Lung microvascular endothelial cell (primary cell): ENCODE data around the gene IMPG1. TPM values are rescaled to one million over a fixed set of nuclear protein-coding genes. Genes with fewer than 3 reads are reported as not detected.
"Not testable (repeated sequence)": the region's sequence is repeated elsewhere in the genome, so short reads cannot be mapped to it uniquely, and the experiment has no call there.

Experiments
- DNase-seq, 2 donors: peaks; one replicate each; pipeline versions ENCODE4 v3.0.0 to v3.0.0-alpha.2; 2010; ENCODE audit warnings: low read depth in 2 of 2
- total RNA-seq: library from RNA; depleted of rRNA; stranded (reverse); fragments of >200 nt; gene quantifications from 2 replicates; pipeline ENCODE4 v1.2.1, GENCODE V29; 2014

The IMPG1 gene
- total RNA-seq, 1 donor from 2014 or later: not detected

GRCh38 chr6:75952128-75952527, 120.3 kb downstream of the IMPG1 start:
- DNase-seq: no peak

GRCh38 chr6:75947935-75948334, 124.5 kb downstream of the IMPG1 start:
- DNase-seq: no peak

DNA sequence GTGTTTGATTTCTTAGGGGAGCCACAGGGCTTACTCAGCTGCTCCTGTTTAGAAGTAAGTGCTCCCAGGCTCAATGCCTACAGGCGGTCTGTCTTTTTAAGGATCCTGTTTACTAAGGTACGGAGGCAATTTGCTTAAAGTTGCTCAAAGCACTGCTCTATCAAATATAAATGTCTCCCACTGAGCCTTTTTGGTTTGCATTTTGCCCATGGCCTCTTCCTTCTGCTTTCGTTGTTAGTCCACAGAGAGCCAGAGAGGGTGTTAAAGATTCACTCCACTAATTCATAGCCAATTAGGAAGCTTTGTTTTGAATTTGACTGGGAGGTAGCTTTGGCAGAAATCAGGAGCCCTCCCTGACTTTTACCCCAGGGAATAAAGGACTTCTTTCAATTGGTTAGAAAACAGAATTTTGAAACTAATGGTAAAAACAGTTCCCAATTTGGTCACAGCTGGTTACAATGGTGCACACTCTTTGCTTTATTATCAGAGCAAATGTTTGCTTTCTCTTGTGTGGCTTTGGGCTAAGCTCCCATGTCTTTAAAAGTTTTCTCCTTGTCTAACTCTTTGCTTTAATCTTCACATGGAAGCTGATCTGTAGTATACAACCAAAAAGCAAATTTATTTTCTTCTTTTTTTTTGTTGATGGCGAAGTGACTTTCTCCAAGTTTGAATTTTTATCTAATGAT, 126.2 kb downstream of the IMPG1 start:
- no peak for DNase-seq

GRCh38 chr6:75943381-75943780, 129.1 kb downstream of the IMPG1 start:
- DNase-seq: no peak

DNA sequence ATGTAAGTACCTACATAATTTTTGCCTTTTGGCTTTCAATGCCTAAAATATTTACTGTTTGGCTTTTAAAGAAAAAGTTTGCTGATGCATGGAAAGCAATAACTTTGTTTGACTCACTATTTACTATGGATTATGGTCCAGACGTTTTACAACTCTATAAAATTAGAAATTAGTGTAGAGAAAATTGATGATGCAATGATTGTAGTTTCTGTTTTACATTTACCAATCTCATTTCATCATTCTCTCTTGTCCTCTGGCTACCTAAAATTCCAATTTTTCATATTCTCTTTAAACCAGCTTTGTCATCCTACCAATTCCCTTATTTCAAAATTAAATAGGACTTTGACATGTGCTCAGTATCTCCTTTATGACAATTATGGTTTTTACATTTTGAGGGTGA, 131.0 kb downstream of the IMPG1 start:
- DNase-seq: no peak

- DNase-seq: no peak
Observed at GRCh38 chr6:75940564-75940963, 131.9 kb downstream of the IMPG1 start.

DNA sequence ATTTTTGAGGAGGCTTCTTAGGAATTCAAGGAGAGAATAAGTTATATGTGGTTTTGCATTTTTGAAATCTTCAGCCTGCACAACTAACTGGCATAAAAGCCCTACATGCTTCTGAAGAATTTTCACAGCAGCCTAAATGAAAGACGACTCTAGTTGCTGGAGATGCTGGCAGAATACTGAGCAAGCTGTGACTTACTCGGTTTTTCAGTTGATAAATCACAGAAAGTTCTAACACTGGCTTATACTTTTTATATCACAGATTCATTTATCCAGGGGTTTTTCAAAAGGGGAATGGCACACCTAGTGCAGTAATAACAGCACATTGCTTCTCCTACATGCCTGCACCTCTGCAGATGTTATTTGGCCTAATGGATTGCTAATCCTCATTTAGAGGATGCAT, 134.6 kb downstream of the IMPG1 start:
- DNase-seq: no peak

GRCh38 chr6:75936682-75937081, 135.8 kb downstream of the IMPG1 start:
- no peak for DNase-seq

- no peak for DNase-seq
Observed at GRCh38 chr6:75935473-75935793, 137.0 kb downstream of the IMPG1 start.

DNA sequence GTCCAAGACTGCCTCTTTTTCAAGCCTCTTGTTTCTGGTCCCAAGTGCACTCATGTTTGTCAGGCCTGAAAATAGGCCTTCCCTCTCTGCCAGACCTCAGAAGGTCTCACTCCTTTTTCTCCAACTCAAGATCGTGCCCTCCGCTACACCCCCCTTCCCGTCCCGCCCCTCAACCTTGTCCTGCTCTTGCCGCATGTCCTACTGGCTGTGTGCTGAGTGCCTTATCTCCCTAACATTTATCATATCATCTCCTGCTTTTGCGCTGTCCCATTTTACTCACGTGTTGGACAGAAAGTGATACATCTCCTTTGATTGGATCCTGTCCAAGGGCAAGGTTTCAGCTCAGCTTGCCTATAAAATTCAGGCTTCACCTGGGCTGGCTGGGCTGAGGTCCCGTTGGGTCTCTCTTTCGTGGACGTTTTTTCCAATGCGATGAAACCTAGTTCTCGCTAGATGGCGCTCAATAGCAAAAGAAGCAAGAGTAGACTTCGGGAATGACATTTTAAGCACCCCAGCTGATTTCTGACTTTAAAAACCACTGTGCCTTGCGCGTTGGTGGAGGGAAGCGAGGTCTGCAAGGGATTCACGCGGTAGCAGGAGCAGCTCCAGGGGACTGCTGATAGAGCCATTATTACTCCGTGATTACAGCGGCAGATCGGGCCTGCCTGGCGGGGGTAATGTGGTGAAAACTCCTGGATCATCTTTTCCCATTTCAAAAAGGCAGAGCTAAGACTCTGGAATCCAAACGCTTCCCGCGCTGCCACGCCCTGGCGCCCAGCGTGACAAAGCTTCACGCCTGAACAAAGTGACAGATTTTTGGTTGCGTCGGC, 137.6 kb downstream of the IMPG1 start:
- DNase-seq: peak; percentile 76 to 79

- DNase-seq: no peak
Observed at GRCh38 chr6:75933387-75933975, 139.0 kb downstream of the IMPG1 start.

DNA sequence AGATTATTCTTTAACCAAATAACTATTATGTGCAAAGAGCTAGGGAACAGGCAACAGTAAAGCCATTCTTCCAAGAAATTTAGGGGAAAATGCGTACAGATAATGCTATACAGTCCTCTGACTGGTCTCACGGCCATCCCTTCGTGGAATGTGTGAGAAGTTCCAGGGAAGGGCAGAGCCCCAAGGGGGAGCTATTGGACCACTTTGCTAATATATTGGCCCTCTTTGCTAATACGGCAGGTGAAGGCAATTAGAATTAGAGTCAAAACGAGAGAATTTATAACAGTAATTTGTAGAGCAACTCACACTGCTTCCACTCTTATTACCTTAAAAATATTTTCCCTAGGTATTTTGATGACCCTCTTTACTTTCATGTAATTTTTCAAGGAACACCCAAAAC, 140.4 kb downstream of the IMPG1 start:
- peak; percentile 15 to 48 for DNase-seq

DNA sequence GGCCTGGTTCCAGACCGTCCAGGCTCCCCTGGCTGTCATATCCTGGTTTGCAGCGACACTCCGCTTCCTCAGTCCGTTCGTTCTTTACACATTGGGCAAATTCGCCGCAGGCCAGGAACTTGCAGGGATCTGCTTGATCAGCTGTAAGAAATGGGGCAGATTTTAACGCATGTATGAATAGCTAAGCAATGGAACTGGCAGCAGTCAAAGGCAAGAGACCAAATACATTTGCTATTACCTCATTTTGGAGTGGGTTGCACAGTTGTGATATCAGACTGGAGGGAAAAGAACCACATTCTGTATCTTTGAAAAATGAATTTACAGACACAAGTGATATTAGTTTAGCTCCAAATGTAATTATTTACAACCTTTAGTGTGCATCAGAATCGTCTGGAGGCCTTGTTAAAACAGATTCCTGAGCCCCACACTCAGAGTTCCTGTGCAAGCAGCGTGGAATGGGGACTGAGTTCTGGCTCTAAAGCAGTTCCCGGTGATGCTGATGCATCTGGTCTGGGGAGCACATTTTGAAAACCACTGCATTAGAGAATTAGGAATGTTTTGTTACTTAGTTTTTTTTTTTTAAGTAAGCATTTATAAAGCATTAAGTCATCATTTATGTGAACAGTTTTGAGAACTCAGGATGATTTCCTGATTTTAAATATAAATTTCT, 141.3 kb downstream of the IMPG1 start:
- DNase-seq: no peak

DNA sequence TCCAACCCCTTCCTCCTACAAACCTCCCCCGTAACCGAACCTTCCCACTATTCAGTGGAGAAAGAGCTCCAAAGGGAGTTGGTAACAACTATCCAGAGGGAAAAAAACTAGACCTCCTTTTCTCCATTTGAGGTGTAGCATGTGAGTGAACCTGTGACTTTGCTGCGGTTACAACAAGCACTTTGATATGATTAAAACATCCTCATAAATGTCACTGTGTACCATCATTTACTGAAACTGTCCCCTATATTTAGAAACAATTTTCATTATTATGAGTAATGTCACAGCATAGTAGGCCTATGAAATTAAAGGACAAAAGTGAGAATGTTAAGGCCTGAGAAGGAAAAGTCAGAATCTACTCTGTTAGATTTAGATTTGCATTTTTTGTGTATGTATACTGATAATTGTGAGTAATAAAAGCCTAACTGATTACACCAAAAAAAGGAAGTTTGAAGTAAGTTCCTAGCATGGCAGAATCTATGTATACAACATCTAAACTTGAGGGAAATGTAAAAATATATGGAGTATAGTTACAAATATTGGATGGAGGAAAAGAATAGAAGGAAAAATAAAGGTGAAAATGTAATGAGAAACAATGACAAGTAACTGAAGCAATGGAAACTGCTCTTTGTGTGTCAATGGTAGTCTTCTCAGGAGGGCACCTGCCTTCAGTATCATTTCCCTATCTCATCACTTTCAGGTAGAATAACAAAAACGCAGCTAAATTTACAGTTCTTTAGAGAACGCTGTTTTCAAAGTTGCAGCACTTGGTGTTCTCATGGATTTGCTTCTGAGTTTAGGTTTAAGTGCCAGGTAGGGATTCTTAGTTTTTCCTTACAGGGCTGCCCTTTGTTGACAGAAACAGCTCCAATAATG, 145.9 kb downstream of the IMPG1 start:
- no peak for DNase-seq

GRCh38 chr6:75922226-75922625, 150.2 kb downstream of the IMPG1 start:
- DNase-seq: peak in 1 of 2 donors; percentile 7

DNA sequence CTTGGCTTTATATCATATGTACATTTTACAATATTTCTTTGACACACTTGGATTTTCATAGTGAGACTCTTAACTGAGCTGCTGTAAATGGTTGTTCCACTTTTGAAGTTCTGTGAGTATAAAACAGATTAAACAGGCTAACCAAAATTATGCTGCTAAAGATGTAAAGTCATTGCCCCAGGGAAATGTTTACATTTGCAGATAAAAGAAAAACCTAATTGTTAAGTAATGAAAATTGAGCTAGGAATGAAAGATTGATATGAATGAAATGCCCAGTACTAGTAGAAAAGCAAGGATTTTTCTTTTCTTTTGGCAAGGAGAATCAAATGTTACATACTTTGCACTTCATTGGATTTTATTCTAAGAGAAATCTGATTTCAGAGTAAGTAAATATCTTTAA, 159.4 kb downstream of the IMPG1 start:
- DNase-seq: no peak

- no peak for DNase-seq
Observed at GRCh38 chr6:75907444-75907843, 165.0 kb downstream of the IMPG1 start.

DNA sequence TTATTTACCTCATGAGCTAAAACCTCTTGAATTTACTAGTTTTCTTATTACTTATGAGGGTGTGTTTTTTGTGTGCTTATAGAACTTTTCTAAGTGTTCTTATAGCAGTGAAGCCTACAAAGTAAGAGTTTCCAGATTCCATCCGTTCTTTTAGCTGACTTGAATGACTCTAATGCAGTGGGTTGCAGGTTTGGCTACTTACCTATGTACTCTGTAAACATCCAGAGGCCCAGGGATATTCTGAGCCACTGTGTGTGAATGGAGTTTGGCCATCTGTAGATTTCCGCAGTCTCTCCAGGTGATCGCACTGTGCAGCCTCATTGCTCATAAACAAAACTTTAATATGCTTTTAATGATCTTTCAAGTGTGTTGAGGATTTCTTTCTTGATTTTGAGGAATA, 165.6 kb downstream of the IMPG1 start:
- no peak for DNase-seq

GRCh38 chr6:75905129-75905528, 167.3 kb downstream of the IMPG1 start:
- not testable (repeated sequence) for DNase-seq

GRCh38 chr6:75900216-75900615, 172.2 kb downstream of the IMPG1 start:
- not testable (repeated sequence) for DNase-seq

DNA sequence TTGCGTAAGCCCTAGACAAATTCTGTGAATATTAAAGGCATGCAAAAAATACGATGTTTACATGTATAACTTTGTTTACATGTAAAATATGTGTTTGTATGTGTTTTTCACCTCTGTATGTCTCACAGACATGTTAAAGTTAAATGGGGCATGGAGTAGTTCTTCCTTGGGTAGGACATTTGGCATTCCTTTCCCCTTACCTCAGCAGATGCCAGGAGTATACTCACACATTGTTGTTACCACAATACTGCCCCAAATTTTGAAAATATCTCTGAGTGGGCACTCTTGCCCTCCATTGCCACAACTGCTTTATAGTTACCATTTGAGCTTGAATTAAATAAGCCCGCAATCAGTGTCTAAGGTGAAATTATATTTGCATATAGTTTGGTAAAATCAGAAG, 175.9 kb downstream of the IMPG1 start:
- no peak for DNase-seq
